Panc1 (cell line): ENCODE measurements around the gene WASF2.

ENCODE experiments used
- CTCF ChIP-seq: fragments of 450-650 bp; IDR thresholded peaks from 2 replicates; pipeline ENCODE4 v1.5.1; 2017; ENCODE audit warnings: mild to moderate bottlenecking
- REST ChIP-seq, 2 experiments: IDR thresholded peaks; 2 replicates each; pipeline ENCODE4 v1.6.1; 2011 to 2012; ENCODE audit warnings: low read depth in 2 of 2, control low read depth in 1 of 2, low read length in 1 of 2, mild to moderate bottlenecking in 1 of 2, moderate library complexity in 1 of 2; ENCODE audit not compliant: insufficient read depth in 1 of 2
- SIN3A ChIP-seq: IDR thresholded peaks from 2 replicates; pipeline ENCODE4 v1.6.1; 2012; ENCODE audit warnings: low read depth, mild to moderate bottlenecking, low read length, moderate library complexity, borderline replicate concordance; ENCODE audit not compliant: insufficient read depth
- TCF7L2 ChIP-seq: IDR thresholded peaks from 2 replicates; pipeline ENCODE4 v1.6.1; 2011; ENCODE audit warnings: mild to moderate bottlenecking, low read depth, low read length, inconsistent platforms

- TF ChIP-seq CTCF, result no peak
- TF ChIP-seq REST (IDR thresholded peaks at IDR 0.05; ENCODE audit: insufficient read depth in 1 of 2, low read depth in 2 of 2, low read length in 1 of 2), result no peak
- no peak for TF ChIP-seq SIN3A
- no peak for TF ChIP-seq TCF7L2
Observed at GRCh38 chr1:27521336-27521831, 31.4 kb upstream of the WASF2 start.
